ENCODE measurements around the gene LAMP1. TPM values are rescaled to one million over a fixed set of nuclear protein-coding genes. Genes with fewer than 3 reads are reported as not detected.
"Not testable (repeated sequence)": the region's sequence is repeated elsewhere in the genome, so short reads cannot be mapped to it uniquely, and the experiment has no call there.

LAMP1 gene
- total RNA-seq, 1 donor from 2014 or later: 77.2 TPM

DNA sequence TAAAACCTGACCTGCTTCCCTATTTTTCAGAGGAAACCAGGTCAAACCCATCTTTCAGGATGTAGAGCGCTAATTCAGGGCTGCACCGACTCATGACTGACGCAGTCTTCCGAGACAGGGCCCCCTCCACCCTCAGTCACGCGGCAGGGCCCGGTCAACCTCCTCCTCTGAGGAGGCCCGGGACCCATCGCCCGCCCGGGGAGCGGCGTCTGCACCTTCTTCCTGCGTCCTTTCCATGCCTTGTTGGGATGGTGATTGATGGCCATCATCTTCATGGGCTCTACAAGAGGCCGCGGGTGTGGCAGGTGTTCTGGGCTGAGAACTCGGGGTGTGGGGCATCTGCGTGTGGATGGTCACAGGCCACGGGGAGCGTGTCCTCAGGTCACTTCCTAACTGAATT lies 40.9 kb downstream of the LAMP1 start:
- H3K9me3 ChIP-seq (ENCODE audit: control insufficient read depth in 3 of 3, low read length in 3 of 3): no peaks in the 10 kb centered on the region
- no peak overlapping the region for H3K9ac ChIP-seq (ENCODE audit: low read depth in 1 of 3, low read length in 3 of 3)
- H3K27me3 ChIP-seq (ENCODE audit: control insufficient read depth in 3 of 3, insufficient read depth in 3 of 3, low read length in 3 of 3): no peaks in the 10 kb centered on the region
- H3K27ac ChIP-seq (ENCODE audit: low read depth, low read length): no peak overlapping the region
- H3K4me1 ChIP-seq (ENCODE audit: control insufficient read depth in 3 of 3, insufficient read depth in 3 of 3, low read length in 3 of 3): peaks cover 0 to 6% (median 0%) of the 10 kb centered on the region in 3 donors
- H3K4me3 ChIP-seq (ENCODE audit: low read length in 3 of 3): no peak overlapping the region
- H3K36me3 ChIP-seq (ENCODE audit: control insufficient read depth in 3 of 3, insufficient read depth in 3 of 3, low read length in 3 of 3): peaks cover 0 to 6% (median 1%) of the 10 kb centered on the region in 3 donors

DNA sequence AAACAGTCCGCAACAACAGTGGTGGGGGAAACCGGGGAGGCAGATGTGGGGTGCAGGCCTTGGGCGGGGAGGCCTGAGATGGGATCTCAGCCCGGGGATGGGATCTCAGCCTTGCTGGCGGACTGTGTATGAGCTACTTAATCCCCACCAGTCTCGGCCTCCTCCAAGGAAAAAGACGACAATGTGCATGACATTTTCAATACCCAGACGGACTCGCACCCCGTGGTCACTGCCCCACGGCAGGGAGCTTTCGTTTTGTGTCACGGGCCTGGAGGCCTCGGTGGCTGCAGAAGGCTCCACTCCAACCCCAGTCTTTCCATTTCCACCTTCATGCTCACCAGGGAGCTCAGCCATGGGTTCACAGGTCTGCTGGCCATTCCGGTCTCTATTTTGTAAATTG lies 41.4 kb downstream of the LAMP1 start:
- H3K27me3 ChIP-seq (ENCODE audit: control insufficient read depth in 3 of 3, insufficient read depth in 3 of 3, low read length in 3 of 3): no peaks in the 10 kb centered on the region

DNA sequence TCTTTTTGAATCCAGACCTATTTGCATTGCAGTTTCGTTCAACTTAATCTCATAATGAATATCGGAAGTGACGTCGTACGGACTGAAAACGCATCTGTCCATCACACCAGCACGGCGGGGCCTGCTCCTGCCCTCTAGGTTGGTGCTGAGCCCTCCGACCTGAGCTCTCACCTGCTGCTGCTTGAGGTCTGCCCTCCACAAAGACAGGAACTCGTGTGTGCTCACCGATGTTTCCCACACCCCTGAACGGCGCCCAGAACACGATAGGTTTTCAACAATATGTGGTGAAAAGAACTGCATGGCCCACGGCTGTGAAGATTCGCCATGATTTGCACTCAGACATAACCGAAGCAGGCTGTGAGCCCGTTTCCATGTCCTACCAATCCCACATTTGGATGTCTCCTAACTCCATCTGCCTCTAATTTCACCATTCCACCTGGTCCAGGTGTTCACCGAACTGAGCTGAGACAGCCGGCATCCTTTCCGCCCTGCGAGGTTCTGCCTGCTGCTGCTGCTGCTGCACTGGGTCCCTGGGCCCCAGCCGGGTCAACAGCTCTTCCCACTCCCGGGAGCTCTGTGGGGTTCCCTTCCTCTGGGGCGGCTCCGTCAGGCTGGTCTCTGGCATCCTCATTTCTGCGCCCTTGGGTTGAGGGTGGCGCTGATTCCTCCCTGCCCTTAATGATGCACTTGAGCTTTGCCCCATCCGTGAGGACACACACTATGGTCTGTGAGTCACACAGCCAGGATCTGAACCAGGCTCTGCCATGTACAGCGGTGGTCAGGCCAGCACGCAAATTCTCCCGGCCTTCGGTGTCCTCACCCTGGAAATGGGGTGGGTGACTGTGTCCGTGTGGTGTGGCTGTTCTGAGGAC lies 46.0 kb downstream of the LAMP1 start:
- no peaks in the 10 kb centered on the region for H3K4me1 ChIP-seq (ENCODE audit: control insufficient read depth in 3 of 3, insufficient read depth in 3 of 3, low read length in 3 of 3)
- peaks cover 7 to 18% (median 12%) of the 10 kb centered on the region in 3 donors for H3K36me3 ChIP-seq (ENCODE audit: control insufficient read depth in 3 of 3, insufficient read depth in 3 of 3, low read length in 3 of 3)
- no peaks in the 10 kb centered on the region for H3K9me3 ChIP-seq (ENCODE audit: control insufficient read depth in 3 of 3, low read length in 3 of 3)
- no peak overlapping the region for H3K27ac ChIP-seq (ENCODE audit: low read depth, low read length)
- H3K4me3 ChIP-seq (ENCODE audit: low read length in 3 of 3): no peak overlapping the region
- no peaks in the 10 kb centered on the region for H3K27me3 ChIP-seq (ENCODE audit: control insufficient read depth in 3 of 3, insufficient read depth in 3 of 3, low read length in 3 of 3)
- H3K9ac ChIP-seq (ENCODE audit: low read depth in 1 of 3, low read length in 3 of 3): no peak overlapping the region

More for the DNA sequence above, 41.4 kb downstream of the LAMP1 start:
- H3K27ac ChIP-seq (ENCODE audit: low read depth, low read length): no peak overlapping the region
- peaks cover 0 to 6% (median 0%) of the 10 kb centered on the region in 3 donors for H3K4me1 ChIP-seq (ENCODE audit: control insufficient read depth in 3 of 3, insufficient read depth in 3 of 3, low read length in 3 of 3)
- H3K36me3 ChIP-seq (ENCODE audit: control insufficient read depth in 3 of 3, insufficient read depth in 3 of 3, low read length in 3 of 3): peaks cover 2 to 9% (median 5%) of the 10 kb centered on the region in 3 donors
- H3K4me3 ChIP-seq (ENCODE audit: low read length in 3 of 3): no peak overlapping the region
- no peaks in the 10 kb centered on the region for H3K9me3 ChIP-seq (ENCODE audit: control insufficient read depth in 3 of 3, low read length in 3 of 3)
- no peak overlapping the region for H3K9ac ChIP-seq (ENCODE audit: low read depth in 1 of 3, low read length in 3 of 3)

DNA sequence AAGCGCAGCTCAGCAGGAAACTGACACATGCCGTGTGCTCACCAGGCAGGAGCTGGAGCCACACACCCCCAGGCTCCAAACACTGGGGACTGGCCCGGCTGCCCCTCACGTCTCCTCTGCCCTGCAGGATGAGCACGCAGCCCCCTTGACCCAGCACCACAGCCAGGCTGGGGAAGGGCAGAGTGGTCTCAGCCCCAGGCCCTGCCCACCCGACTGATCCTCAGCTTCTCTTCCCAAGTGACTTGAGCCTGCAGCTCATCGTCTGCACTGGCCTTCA lies 46.6 kb downstream of the LAMP1 start:
- H3K4me3 ChIP-seq (ENCODE audit: low read length in 3 of 3): no peak overlapping the region
- no peak overlapping the region for H3K27ac ChIP-seq (ENCODE audit: low read depth, low read length)
- no peaks in the 10 kb centered on the region for H3K9me3 ChIP-seq (ENCODE audit: control insufficient read depth in 3 of 3, low read length in 3 of 3)
- H3K9ac ChIP-seq (ENCODE audit: low read depth in 1 of 3, low read length in 3 of 3): no peak overlapping the region
- no peaks in the 10 kb centered on the region for H3K4me1 ChIP-seq (ENCODE audit: control insufficient read depth in 3 of 3, insufficient read depth in 3 of 3, low read length in 3 of 3)
- H3K36me3 ChIP-seq (ENCODE audit: control insufficient read depth in 3 of 3, insufficient read depth in 3 of 3, low read length in 3 of 3): peaks cover 8 to 18% (median 17%) of the 10 kb centered on the region in 3 donors
- no peaks in the 10 kb centered on the region for H3K27me3 ChIP-seq (ENCODE audit: control insufficient read depth in 3 of 3, insufficient read depth in 3 of 3, low read length in 3 of 3)

DNA sequence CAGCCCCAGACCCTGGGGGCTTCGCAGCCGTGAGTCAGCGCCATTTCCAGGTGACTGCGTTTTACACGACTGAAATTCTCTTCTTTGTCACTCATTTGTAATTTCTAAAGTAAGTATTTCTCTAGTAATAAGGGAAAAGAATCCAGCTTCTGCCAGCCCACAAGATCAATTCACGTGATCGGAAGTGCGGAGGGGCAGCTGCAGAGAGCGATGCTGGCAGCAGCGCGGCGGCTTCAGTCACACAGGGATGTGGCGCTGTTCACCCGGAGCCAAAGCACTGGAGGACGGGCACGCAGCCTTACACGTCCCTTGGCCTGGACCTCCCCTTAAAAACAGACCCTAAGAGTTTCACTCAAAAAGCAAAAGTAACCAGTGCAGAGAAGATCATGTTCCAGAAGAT lies 48.4 kb downstream of the LAMP1 start:
- H3K9ac ChIP-seq (ENCODE audit: low read depth in 1 of 3, low read length in 3 of 3): no peak overlapping the region
- H3K36me3 ChIP-seq (ENCODE audit: control insufficient read depth in 3 of 3, insufficient read depth in 3 of 3, low read length in 3 of 3): peaks cover 20 to 25% (median 21%) of the 10 kb centered on the region in 3 donors

DNA sequence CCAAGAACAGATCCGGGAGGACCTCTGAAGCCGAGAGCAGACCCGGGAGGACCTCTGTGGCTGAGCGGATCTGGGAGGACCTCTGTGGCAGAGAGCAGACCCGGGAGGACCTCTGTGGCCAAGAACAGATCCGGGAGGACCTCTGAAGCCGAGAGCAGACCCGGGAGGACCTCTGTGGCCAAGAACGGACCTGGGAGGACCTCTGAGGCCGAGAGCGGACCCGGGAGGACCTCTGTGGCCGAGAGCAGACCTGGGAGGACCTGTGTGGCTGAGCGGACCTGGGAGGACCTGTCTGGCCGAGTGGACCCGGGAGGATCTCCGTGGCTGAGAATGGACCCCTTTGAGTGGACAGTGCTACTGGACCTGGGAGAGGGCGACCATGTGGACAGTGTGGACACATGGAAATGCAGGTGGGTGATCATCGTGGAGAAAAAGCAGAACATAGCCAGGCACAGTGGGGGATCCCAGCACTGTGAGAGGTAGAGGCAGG lies 50.7 kb downstream of the LAMP1 start:
- H3K27ac ChIP-seq (ENCODE audit: low read depth, low read length); H3K4me3 ChIP-seq (ENCODE audit: low read length in 3 of 3); H3K9me3 ChIP-seq (ENCODE audit: control insufficient read depth in 3 of 3, low read length in 3 of 3); H3K4me1 ChIP-seq (ENCODE audit: control insufficient read depth in 3 of 3, insufficient read depth in 3 of 3, low read length in 3 of 3); H3K9ac ChIP-seq (ENCODE audit: low read depth in 1 of 3, low read length in 3 of 3); H3K27me3 ChIP-seq (ENCODE audit: control insufficient read depth in 3 of 3, insufficient read depth in 3 of 3, low read length in 3 of 3): not testable (repeated sequence)
- peaks cover 21 to 23% (median 21%) of the 10 kb centered on the region in 3 donors for H3K36me3 ChIP-seq (ENCODE audit: control insufficient read depth in 3 of 3, insufficient read depth in 3 of 3, low read length in 3 of 3)

More for the DNA sequence above, 48.4 kb downstream of the LAMP1 start:
- Histone ChIP-seq H3K27me3 (ENCODE audit: control insufficient read depth in 3 of 3, insufficient read depth in 3 of 3, low read length in 3 of 3) (no peaks in the 10 kb centered on the region), H3K27ac (ENCODE audit: low read depth, low read length) (no peak overlapping the region), H3K4me1 (ENCODE audit: control insufficient read depth in 3 of 3, insufficient read depth in 3 of 3, low read length in 3 of 3) (no peaks in the 10 kb centered on the region), H3K4me3 (ENCODE audit: low read length in 3 of 3) (no peak overlapping the region), H3K9me3 (ENCODE audit: control insufficient read depth in 3 of 3, low read length in 3 of 3) (no peaks in the 10 kb centered on the region)

DNA sequence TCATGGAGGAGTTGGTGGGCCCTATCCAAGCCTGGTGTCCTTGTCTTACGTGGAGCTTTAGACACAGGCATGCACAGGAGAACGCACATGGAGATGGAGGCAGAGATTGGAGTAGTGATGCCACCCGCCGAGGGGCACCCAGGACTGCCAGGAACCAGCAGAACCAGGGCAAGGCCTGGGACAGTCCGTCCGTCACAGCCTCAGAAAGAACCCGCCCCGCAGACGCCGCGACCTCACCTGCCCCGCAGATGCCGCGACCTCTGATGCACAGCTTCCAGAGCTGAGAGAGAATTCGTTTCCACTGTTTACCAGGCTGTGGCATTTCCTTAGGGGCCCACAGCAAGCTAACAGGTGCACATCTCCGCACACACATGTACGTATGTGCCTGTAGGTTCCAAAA lies 51.6 kb downstream of the LAMP1 start:
- Histone ChIP-seq H3K27me3 (ENCODE audit: control insufficient read depth in 3 of 3, insufficient read depth in 3 of 3, low read length in 3 of 3) (no peaks in the 10 kb centered on the region), H3K9ac (ENCODE audit: low read depth in 1 of 3, low read length in 3 of 3) (no peak overlapping the region), H3K4me1 (ENCODE audit: control insufficient read depth in 3 of 3, insufficient read depth in 3 of 3, low read length in 3 of 3) (peaks cover 0 to 4% (median 3%) of the 10 kb centered on the region in 3 donors), H3K9me3 (ENCODE audit: control insufficient read depth in 3 of 3, low read length in 3 of 3) (no peaks in the 10 kb centered on the region), H3K4me3 (ENCODE audit: low read length in 3 of 3) (no peak overlapping the region), H3K36me3 (ENCODE audit: control insufficient read depth in 3 of 3, insufficient read depth in 3 of 3, low read length in 3 of 3) (peaks cover 14 to 17% (median 17%) of the 10 kb centered on the region in 3 donors), H3K27ac (ENCODE audit: low read depth, low read length) (no peak overlapping the region)

DNA sequence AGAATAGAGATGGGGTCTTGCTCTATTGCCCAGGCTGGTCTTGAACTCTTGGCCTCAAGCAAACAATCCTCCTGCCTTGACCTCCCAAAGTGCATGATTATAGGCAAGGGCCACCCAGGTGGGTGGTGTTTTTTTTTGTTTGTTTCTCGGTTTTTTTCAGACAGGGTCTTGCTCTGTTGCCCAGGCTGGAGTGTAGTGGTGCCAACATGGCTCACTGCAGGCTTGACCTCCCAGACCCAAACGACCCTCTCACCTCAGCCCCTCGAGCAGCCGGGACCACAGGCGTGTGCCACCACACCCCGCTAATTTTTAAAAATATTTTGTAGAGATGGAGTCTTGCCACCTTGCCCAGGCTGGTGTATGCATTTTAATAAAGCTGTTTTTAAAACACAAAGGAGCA lies 52.0 kb downstream of the LAMP1 start:
- Histone ChIP-seq H3K27me3 (ENCODE audit: control insufficient read depth in 3 of 3, insufficient read depth in 3 of 3, low read length in 3 of 3) (no peaks in the 10 kb centered on the region), H3K27ac (ENCODE audit: low read depth, low read length) (no peak overlapping the region), H3K4me3 (ENCODE audit: low read length in 3 of 3) (no peak overlapping the region), H3K9ac (ENCODE audit: low read depth in 1 of 3, low read length in 3 of 3) (no peak overlapping the region), H3K4me1 (ENCODE audit: control insufficient read depth in 3 of 3, insufficient read depth in 3 of 3, low read length in 3 of 3) (peaks cover 0 to 4% (median 3%) of the 10 kb centered on the region in 3 donors), H3K9me3 (ENCODE audit: control insufficient read depth in 3 of 3, low read length in 3 of 3) (no peaks in the 10 kb centered on the region), H3K36me3 (ENCODE audit: control insufficient read depth in 3 of 3, insufficient read depth in 3 of 3, low read length in 3 of 3) (peaks cover 13 to 16% (median 15%) of the 10 kb centered on the region in 3 donors)

DNA sequence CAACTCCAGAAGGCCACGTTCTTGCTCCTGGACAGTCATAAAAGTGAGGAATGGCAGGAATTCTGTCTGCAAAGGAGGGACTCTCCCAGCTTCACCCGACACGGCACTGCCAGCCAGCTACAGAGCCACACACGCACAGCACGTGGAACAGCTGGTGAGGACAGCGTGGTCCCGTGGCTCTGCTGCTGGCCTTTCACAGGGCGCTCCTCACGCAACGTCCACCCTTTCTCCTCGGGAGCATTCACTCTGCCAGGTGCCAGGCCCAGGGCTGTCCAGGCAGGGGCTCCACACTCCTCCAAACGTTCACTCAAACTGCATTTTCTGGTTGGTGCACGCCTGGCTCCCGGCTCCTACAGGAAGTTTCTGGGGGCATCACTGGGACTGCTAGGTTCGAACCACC lies 52.5 kb downstream of the LAMP1 start:
- Histone ChIP-seq H3K9me3 (ENCODE audit: control insufficient read depth in 3 of 3, low read length in 3 of 3) (no peaks in the 10 kb centered on the region), H3K27ac (ENCODE audit: low read depth, low read length) (no peak overlapping the region), H3K27me3 (ENCODE audit: control insufficient read depth in 3 of 3, insufficient read depth in 3 of 3, low read length in 3 of 3) (no peaks in the 10 kb centered on the region), H3K4me3 (ENCODE audit: low read length in 3 of 3) (no peak overlapping the region), H3K9ac (ENCODE audit: low read depth in 1 of 3, low read length in 3 of 3) (no peak overlapping the region), H3K4me1 (ENCODE audit: control insufficient read depth in 3 of 3, insufficient read depth in 3 of 3, low read length in 3 of 3) (peaks cover 0 to 4% (median 3%) of the 10 kb centered on the region in 3 donors), H3K36me3 (ENCODE audit: control insufficient read depth in 3 of 3, insufficient read depth in 3 of 3, low read length in 3 of 3) (peaks cover 13 to 14% (median 14%) of the 10 kb centered on the region in 3 donors)
